AG10803 (cell line): Measurements from ENCODE around the gene CRYGS.

Source experiments
- DNase-seq: peaks from one replicate; pipeline ENCODE4 v3.0.0; 2010; ENCODE audit warnings: low read depth
- H3K4me3 ChIP-seq: 2 replicates; pipeline ENCODE4 v1.5.1; 2011; ENCODE audit warnings: mild to moderate bottlenecking, low read length, control low read depth
- TF ChIP-seq, protein P1 (sequence below): conservative IDR thresholded peaks from 2 replicates; pipeline ENCODE4 v1.5.1; 2011; ENCODE audit warnings: mild to moderate bottlenecking, low read length, control low read depth, inconsistent platforms

The CRYGS gene

DNA sequence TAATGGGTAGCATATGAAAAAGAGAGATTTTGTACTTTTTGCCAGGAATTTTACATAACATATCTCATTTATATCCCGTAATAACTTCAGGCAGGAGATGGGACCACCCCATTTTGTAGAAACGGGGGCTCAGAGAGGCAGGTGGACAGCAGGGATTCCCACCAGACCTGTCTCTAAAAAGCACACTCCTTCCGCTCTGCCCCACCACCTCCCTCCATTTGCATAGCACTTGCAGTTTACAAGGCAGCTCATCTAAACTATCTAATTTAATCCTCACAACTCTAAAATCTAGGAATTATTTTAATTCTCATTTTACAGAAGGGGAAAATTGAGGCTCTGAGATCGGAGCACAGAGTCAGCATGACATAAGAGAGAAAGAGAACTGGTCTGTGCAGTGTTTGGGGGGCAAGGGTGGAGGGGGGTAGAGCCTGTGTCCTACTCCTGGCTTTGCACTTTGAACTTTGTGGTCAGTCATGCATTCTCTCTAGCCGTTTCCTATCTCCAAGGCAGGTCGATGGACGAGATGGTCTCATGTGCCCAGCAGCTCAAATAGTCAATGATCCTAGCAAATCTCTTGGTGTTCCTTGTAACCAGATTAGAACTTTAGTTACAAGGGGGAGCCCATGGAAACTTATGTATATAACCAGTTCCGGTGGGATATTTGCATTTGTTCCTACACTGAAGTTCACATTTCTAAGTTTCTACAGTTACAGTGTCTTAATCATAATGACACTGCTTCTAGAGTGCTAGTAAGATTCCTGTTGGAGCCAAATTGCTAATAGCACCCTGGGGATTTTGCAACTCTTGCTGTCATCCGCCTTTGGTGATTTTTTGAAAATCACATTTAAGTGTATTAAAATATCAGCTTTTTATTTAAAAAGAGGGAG, 18.6 kb downstream of the CRYGS start:
- H3K4me3 ChIP-seq = no peak overlapping the region
- TF ChIP-seq, protein P1, sequence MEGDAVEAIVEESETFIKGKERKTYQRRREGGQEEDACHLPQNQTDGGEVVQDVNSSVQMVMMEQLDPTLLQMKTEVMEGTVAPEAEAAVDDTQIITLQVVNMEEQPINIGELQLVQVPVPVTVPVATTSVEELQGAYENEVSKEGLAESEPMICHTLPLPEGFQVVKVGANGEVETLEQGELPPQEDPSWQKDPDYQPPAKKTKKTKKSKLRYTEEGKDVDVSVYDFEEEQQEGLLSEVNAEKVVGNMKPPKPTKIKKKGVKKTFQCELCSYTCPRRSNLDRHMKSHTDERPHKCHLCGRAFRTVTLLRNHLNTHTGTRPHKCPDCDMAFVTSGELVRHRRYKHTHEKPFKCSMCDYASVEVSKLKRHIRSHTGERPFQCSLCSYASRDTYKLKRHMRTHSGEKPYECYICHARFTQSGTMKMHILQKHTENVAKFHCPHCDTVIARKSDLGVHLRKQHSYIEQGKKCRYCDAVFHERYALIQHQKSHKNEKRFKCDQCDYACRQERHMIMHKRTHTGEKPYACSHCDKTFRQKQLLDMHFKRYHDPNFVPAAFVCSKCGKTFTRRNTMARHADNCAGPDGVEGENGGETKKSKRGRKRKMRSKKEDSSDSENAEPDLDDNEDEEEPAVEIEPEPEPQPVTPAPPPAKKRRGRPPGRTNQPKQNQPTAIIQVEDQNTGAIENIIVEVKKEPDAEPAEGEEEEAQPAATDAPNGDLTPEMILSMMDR = no peak
- no peak for DNase-seq

DNA sequence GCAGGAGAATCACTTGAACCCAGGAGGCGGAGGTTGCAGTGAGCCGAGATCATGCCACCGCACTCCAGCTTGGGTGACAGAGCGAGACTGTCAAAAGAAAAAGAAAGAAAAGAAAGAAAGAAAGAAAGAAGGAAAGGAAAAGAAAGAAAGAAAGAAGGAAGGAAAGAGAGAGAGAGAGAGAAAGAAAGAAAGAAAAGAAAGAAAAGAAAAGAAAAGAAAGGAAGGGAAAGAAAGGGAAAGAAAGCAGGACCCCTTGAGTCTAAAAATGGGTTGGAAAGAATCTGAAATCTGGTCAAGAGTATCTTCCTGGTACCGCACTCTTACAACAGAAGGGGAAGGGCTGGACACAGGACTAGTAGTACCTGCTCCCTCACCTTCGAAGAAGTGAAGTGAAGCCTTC, 19.6 kb downstream of the CRYGS start:
- no peak for DNase-seq
- TF ChIP-seq, protein P1 = no peak
- no peak overlapping the region for H3K4me3 ChIP-seq

DNA sequence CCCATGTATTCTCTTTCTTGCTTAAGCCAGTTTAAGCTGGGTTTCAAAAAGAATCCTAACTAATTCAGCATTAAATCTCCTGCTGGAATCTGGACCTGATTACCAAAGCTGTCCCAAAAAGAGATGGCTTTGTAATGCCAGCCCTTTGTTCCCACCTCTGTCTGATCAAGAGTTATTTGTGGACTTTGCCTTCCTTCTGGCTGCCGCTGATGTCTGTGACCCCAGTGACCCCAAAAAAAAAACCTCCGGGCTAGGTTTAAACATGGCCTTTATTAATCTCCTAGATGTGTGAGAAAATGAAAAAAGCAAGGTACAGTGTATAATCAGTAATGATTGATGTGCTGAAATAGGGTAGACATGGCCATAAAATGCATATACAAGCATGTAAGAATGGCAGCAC, 20.7 kb downstream of the CRYGS start:
- DNase-seq = no peak
- H3K4me3 ChIP-seq = no peak overlapping the region
- TF ChIP-seq, protein P1 = no peak

DNA sequence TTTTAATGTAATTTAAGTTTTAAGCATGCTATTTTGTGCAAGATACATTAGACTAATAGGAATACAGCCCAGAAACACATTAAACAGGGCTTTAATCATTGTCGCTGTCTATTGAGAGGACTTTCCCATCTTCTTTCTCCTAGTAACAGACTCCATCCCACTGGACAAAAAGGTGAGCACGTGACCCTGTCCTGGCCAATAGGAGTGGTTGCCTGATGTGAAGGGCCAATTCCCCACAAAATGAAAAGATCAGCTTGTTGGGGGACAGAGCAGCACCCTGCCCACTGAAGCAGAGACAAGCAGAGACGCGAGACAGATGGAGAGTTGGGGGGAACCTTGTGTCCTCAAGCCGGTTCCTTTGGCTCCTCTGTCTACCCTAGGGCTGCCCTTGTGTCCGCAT, 21.2 kb downstream of the CRYGS start:
- TF ChIP-seq, protein P1 = no peak
- DNase-seq = no peak
- no peak overlapping the region for H3K4me3 ChIP-seq

DNA sequence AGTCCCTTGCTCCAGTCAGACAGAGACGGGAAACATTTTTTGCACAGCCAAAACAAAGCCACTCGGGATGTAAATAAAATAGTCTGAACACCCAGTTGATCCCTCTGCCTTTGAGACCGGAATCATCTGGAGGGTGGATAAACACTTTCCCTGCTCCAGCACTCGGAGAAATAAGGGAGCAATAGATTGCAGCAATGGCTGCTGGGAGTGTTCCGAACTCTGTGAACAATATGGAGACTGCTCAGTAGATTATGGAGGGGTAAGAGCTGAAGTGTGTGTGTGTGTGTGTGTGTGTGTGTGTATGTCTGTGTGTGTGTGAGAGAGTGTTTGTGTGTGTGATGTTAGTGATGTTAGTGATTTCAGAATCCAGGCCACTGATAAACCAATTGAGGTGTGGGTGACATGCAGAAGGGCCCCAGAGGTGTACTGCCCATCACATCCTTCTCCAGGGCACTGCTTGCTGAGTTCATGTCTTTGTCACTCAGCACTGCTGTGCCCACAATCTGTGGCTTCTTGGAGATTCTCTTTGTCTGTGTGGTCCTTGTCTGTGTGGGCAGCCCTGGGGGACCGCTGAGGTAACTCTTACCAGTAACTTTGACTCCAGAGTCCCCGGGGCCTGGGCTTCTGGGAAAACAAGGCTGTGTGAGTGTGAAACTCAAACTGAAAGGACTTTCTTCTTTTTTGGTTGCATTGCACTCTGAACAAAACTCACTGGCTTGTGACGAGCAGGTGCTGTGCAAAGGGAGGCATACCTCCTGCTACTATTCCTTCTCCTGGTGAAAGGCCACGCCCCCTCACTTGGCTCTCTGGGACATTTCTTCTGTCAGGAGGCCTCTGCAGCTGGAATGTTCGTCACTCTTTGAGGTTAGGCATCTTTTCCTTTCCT, 23.0 kb downstream of the CRYGS start:
- TF ChIP-seq, protein P1 = no peak
- no peak overlapping the region for H3K4me3 ChIP-seq
- DNase-seq = no peak

DNA sequence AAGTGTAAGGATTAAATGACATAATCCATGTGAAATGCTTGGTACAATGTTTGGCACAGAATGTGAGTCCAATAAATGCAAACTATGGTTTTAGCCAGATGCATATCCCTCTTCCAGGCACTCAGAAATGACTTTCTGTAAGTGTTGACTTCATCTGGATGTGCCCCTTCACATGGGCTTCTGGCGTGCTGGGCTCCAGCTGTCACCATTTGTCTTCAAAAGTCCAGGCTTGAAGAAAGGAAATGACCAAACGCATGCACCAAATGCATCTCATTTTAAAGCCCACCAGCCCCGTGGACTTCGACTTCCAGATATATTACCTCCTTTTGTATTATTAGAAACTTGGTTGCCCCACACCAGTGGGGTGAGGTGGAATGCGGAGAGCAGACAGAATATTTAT, 23.7 kb downstream of the CRYGS start:
- no peak overlapping the region for H3K4me3 ChIP-seq
- no peak for DNase-seq
- TF ChIP-seq, protein P1 = no peak
